B cell (primary cell): ENCODE data around the gene ASB18.

ENCODE experiments used
- EZH2 ChIP-seq: IDR thresholded peaks from 2 replicates; pipeline ENCODE4 v1.6.1; 2012; ENCODE audit warnings: borderline replicate concordance, low read depth, mild to moderate bottlenecking, moderate library complexity, low read length; ENCODE audit not compliant: insufficient read depth, poor library complexity, severe bottlenecking
- TF ChIP-seq, protein P1 (sequence below): fragments of 200-600 bp; IDR thresholded peaks from one replicate; pipeline ENCODE4 v1.8.0; 2022; ENCODE audit warnings: antibody characterized with exemption, mild to moderate bottlenecking

DNA sequence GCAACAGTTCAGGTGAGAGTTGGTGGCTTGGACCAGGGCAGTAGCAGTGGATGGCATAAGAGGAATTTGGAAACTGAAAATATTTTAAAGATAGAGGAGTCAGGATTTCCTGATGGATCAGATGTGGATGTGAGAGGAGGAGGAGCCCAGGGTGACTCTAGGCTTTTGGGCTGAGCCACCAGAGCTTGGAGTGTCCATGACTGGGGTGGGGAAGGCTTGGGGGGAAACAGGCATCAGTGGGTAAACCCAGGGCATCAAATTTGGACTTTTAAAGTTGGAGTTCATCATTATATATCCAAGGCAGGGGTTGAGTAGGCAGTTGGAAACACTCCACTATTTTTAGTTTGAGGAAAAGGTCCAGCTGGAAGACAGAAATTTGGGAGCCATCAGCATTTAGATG is 27.3 kb upstream of the ASB18 start:
- TF ChIP-seq, protein P1, sequence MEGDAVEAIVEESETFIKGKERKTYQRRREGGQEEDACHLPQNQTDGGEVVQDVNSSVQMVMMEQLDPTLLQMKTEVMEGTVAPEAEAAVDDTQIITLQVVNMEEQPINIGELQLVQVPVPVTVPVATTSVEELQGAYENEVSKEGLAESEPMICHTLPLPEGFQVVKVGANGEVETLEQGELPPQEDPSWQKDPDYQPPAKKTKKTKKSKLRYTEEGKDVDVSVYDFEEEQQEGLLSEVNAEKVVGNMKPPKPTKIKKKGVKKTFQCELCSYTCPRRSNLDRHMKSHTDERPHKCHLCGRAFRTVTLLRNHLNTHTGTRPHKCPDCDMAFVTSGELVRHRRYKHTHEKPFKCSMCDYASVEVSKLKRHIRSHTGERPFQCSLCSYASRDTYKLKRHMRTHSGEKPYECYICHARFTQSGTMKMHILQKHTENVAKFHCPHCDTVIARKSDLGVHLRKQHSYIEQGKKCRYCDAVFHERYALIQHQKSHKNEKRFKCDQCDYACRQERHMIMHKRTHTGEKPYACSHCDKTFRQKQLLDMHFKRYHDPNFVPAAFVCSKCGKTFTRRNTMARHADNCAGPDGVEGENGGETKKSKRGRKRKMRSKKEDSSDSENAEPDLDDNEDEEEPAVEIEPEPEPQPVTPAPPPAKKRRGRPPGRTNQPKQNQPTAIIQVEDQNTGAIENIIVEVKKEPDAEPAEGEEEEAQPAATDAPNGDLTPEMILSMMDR: no peak
- no peak for TF ChIP-seq EZH2
